Mesothelial cell of epicardium (in vitro differentiated cells): ENCODE results near the gene PHYKPL. TPM values are rescaled to one million over a fixed set of nuclear protein-coding genes. Genes with fewer than 3 reads are reported as not detected.

ENCODE experiments used
- DNase-seq, 2 experiments: peaks; one replicate each; pipeline ENCODE4 v3.0.0; 2021; ENCODE audit warnings: low spot score in 2 of 2; ENCODE audit not compliant: unreplicated experiment in 2 of 2
- H3K27ac Mint-ChIP-seq: 2 replicates; pipeline ENCODE4 v1.8.0; 2021; ENCODE audit warnings: mixed read lengths
- H3K27me3 Mint-ChIP-seq: 2 replicates; pipeline ENCODE4 v1.8.0; 2021; ENCODE audit warnings: low read depth, mixed read lengths
- H3K36me3 Mint-ChIP-seq: 2 replicates; pipeline ENCODE4 v1.8.0; 2021; ENCODE audit warnings: mixed read lengths
- H3K4me1 Mint-ChIP-seq: 2 replicates; pipeline ENCODE4 v1.8.0; 2021; ENCODE audit warnings: mixed read lengths
- H3K4me3 Mint-ChIP-seq: 2 replicates; pipeline ENCODE4 v1.8.0; 2021; ENCODE audit warnings: mild to moderate bottlenecking, moderate library complexity, mixed read lengths
- H3K9me3 Mint-ChIP-seq: 2 replicates; pipeline ENCODE4 v1.8.0; 2021; ENCODE audit warnings: mixed read lengths
- CTCF ChIP-seq: fragments of 200-600 bp; sonication (generic); IDR thresholded peaks from one replicate; pipeline ENCODE4 v1.5.0; 2021; ENCODE audit warnings: antibody characterized with exemption; ENCODE audit not compliant: unreplicated experiment
- total RNA-seq: library from RNA; stranded (reverse); gene quantifications from 3 replicates; pipeline ENCODE4 v1.2.1, GENCODE V29; 2021

Gene PHYKPL
- total RNA-seq, 1 donor from 2014 or later: 137 TPM

- no peak overlapping the region for H3K4me3 Mint-ChIP-seq
- TF ChIP-seq CTCF: no peak
- peaks cover 17% of the 10 kb centered on the region for H3K27me3 Mint-ChIP-seq
- no peak for DNase-seq
- no peak overlapping the region for H3K27ac Mint-ChIP-seq
- H3K36me3 Mint-ChIP-seq: no peaks in the 10 kb centered on the region
- peaks cover 6% of the 10 kb centered on the region for H3K9me3 Mint-ChIP-seq
- H3K4me1 Mint-ChIP-seq: no peaks in the 10 kb centered on the region
Observed at GRCh38 chr5:178273665-178274541, 41.3 kb upstream of the PHYKPL start.

GRCh38 chr5:178273041-178273440 lies 40.4 kb upstream of the PHYKPL start:
- DNase-seq: no peak
- peaks cover 9% of the 10 kb centered on the region for H3K27me3 Mint-ChIP-seq
- no peaks in the 10 kb centered on the region for H3K4me1 Mint-ChIP-seq
- H3K36me3 Mint-ChIP-seq: no peaks in the 10 kb centered on the region
- TF ChIP-seq CTCF: no peak
- no peak overlapping the region for H3K4me3 Mint-ChIP-seq
- H3K27ac Mint-ChIP-seq: no peak overlapping the region
- peaks cover 6% of the 10 kb centered on the region for H3K9me3 Mint-ChIP-seq

GRCh38 chr5:178272591-178272990 lies 40.0 kb upstream of the PHYKPL start:
- H3K36me3 Mint-ChIP-seq: no peaks in the 10 kb centered on the region
- peaks cover 4% of the 10 kb centered on the region for H3K27me3 Mint-ChIP-seq
- H3K4me3 Mint-ChIP-seq: no peak overlapping the region
- H3K9me3 Mint-ChIP-seq: peaks cover 6% of the 10 kb centered on the region
- H3K4me1 Mint-ChIP-seq: no peaks in the 10 kb centered on the region
- no peak for DNase-seq
- no peak overlapping the region for H3K27ac Mint-ChIP-seq
- TF ChIP-seq CTCF: no peak

GRCh38 chr5:178271726-178272479 lies 39.3 kb upstream of the PHYKPL start:
- H3K36me3 Mint-ChIP-seq: no peaks in the 10 kb centered on the region
- H3K4me1 Mint-ChIP-seq: no peaks in the 10 kb centered on the region
- TF ChIP-seq CTCF: no peak
- H3K9me3 Mint-ChIP-seq: peaks cover 6% of the 10 kb centered on the region
- H3K4me3 Mint-ChIP-seq: no peak overlapping the region
- no peak overlapping the region for H3K27ac Mint-ChIP-seq
- no peak for DNase-seq
- H3K27me3 Mint-ChIP-seq: no peaks in the 10 kb centered on the region

GRCh38 chr5:178271231-178271630 lies 38.6 kb upstream of the PHYKPL start:
- no peak overlapping the region for H3K4me3 Mint-ChIP-seq

More at GRCh38 chr5:178271231-178271630, 38.6 kb upstream of the PHYKPL start:
- H3K27me3 Mint-ChIP-seq: no peaks in the 10 kb centered on the region
- no peak for DNase-seq
- H3K4me1 Mint-ChIP-seq: no peaks in the 10 kb centered on the region
- no peak for TF ChIP-seq CTCF
- no peak overlapping the region for H3K27ac Mint-ChIP-seq
- no peaks in the 10 kb centered on the region for H3K36me3 Mint-ChIP-seq
- peaks cover 6% of the 10 kb centered on the region for H3K9me3 Mint-ChIP-seq
